GM12878 (cell line): ENCODE results near the gene PAK5. TPM values are rescaled to one million over a fixed set of nuclear protein-coding genes. Genes with fewer than 3 reads are reported as not detected.

Experiments used
- ATAC-seq: fragments of 200-7000 bp; cut with Tn5 transposase; 3 replicates; pipeline ENCODE4 v1.9.1; 2020; ENCODE audit warnings: mild to moderate bottlenecking, moderate library complexity
- BruUV-seq: library from RNA; stranded (reverse); fragments of 400-500 nt; replicated peaks from 2 replicates; lab custom pipeline; 2021; lab: Mats Ljungman, UMichigan
- CTCF ChIA-PET: fragments of 300-600 bp; sonication (Branson Sonifier 250); formaldehyde crosslinking; extraction: SDS; loops from one replicate; lab custom pipeline; 2021; ENCODE audit warnings: inconsistent platforms; lab: Yijun Ruan, JAX
- POLR2A ChIA-PET: fragments of 350-600 bp; formaldehyde crosslinking; extraction: SDS; loops from one replicate; lab custom pipeline; 2021; ENCODE audit warnings: inconsistent platforms; lab: Charles Lee
- RAD21 ChIA-PET: fragments of 300-600 bp; sonication (Branson Sonifier 250); formaldehyde crosslinking; loops from one replicate; lab custom pipeline; 2023; ENCODE audit warnings: antibody characterized with exemption; ENCODE audit not compliant: unreplicated experiment; lab: Charles Lee
- SMC1A ChIA-PET: fragments of 300-600 bp; sonication (Branson Sonifier 250); formaldehyde crosslinking; loops from one replicate; lab custom pipeline; 2023; ENCODE audit not compliant: unreplicated experiment, uncharacterized antibody; lab: Charles Lee
- DNase-seq: peaks from one replicate; pipeline ENCODE4 v3.0.0-alpha.2; 2011; ENCODE audit warnings: low read depth, low spot score
- FAIRE-seq: peaks from 3 replicates; lab custom pipeline; 2011; peaks lifted over from hg19 to GRCh38; lab: Jason Lieb, UNC
- H2AFZ ChIP-seq: 2 replicates; pipeline ENCODE4 v1.6.0; 2011; ENCODE audit warnings: low read depth, low read length, control low read depth; ENCODE audit not compliant: control insufficient read depth
- H3K27ac ChIP-seq: 2 replicates; pipeline ENCODE4 v1.5.1; 2011; ENCODE audit warnings: control low read depth; ENCODE audit not compliant: control insufficient read depth, insufficient read depth
- H3K27me3 ChIP-seq, 2 experiments: replicated peaks in 1 of 2; 2 replicates each; pipeline versions ENCODE4 v1.6.0 to v1.6.1; 2011; ENCODE audit warnings: low read length in 1 of 2; ENCODE audit not compliant: control insufficient read depth in 2 of 2, insufficient read depth in 2 of 2
- H3K36me3 ChIP-seq, 2 experiments: 2 replicates each; pipeline ENCODE4 v1.5.1; 2011; ENCODE audit warnings: low read length in 1 of 2; ENCODE audit not compliant: control insufficient read depth in 2 of 2, insufficient read depth in 2 of 2
- H3K4me1 ChIP-seq: 2 replicates; pipeline ENCODE4 v1.6.1; 2011; ENCODE audit warnings: mild to moderate bottlenecking, low read length, moderate library complexity, mixed read lengths; ENCODE audit not compliant: control insufficient read depth, insufficient read depth
- H3K4me2 ChIP-seq: 2 replicates; pipeline ENCODE4 v1.6.0; 2011; ENCODE audit warnings: control low read depth; ENCODE audit not compliant: control insufficient read depth, insufficient read depth
- H3K4me3 ChIP-seq: fragments of 200-600 bp; sonication (generic); 2 replicates; pipeline ENCODE4 v1.5.1; 2016
- H3K79me2 ChIP-seq: 2 replicates; pipeline ENCODE4 v1.6.0; 2011; ENCODE audit warnings: low read length; ENCODE audit not compliant: control insufficient read depth, insufficient read depth
- H3K9ac ChIP-seq: 2 replicates; pipeline ENCODE4 v1.8.0; 2011; ENCODE audit warnings: low read length, control low read depth, mixed read lengths; ENCODE audit not compliant: control insufficient read depth, insufficient read depth
- H3K9me3 ChIP-seq: replicated peaks from 3 replicates; pipeline ENCODE4 v1.5.1; 2011; ENCODE audit warnings: mild to moderate bottlenecking, low read length; ENCODE audit not compliant: control insufficient read depth, insufficient read depth
- H4K20me1 ChIP-seq: 2 replicates; pipeline ENCODE4 v1.6.0; 2011; ENCODE audit not compliant: control insufficient read depth, insufficient read depth
- BHLHE40 ChIP-seq, 2 experiments: fragments of 450-650 bp in 1 of 2; IDR thresholded peaks; 2 replicates each; pipeline ENCODE4 v1.6.1; 2011 to 2017; ENCODE audit warnings: low read depth in 2 of 2, borderline replicate concordance in 1 of 2, improper control_type of control experiment in 1 of 2, low read length in 1 of 2, mild to moderate bottlenecking in 1 of 2
- BMI1 ChIP-seq: fragments of 450-650 bp; IDR thresholded peaks from 2 replicates; pipeline ENCODE4 v1.6.1; 2016; ENCODE audit warnings: mild to moderate bottlenecking, moderate library complexity, borderline replicate concordance
- CBFB ChIP-seq: IDR thresholded peaks from 2 replicates; pipeline ENCODE4 v1.6.1; 2016; ENCODE audit warnings: antibody characterized with exemption, low read depth
- IKZF2 ChIP-seq, 2 experiments: fragments of 450-650 bp; IDR thresholded peaks; 2 replicates each; pipeline ENCODE4 v1.6.1; 2017; ENCODE audit warnings: mild to moderate bottlenecking in 2 of 2, moderate library complexity in 2 of 2
- POU2F2 ChIP-seq: IDR thresholded peaks from 3 replicates; pipeline ENCODE4 v1.6.1; 2011; ENCODE audit warnings: low read depth, mild to moderate bottlenecking, low read length, borderline replicate concordance
- RUNX3 ChIP-seq: IDR thresholded peaks from 2 replicates; pipeline ENCODE4 v1.6.1; 2012; ENCODE audit warnings: low read length, inconsistent platforms
- TARDBP ChIP-seq: IDR thresholded peaks from 2 replicates; pipeline ENCODE4 v1.6.1; 2016; ENCODE audit warnings: borderline replicate concordance
- ZNF384 ChIP-seq: IDR thresholded peaks from 2 replicates; pipeline ENCODE4 v1.6.1; 2012; ENCODE audit warnings: low read depth, mild to moderate bottlenecking, low read length, improper control_type of control experiment, borderline replicate concordance
- WGBS: methylation state at CpG from one replicate; pipeline ENCODE4 v1.1.6; 2016; ENCODE audit warnings: low lambda C conversion rate; ENCODE audit not compliant: insufficient replicate concordance, insufficient coverage; ENCODE audit errors: missing lambda C conversion rate; 5-methylcytosine and 5-hydroxymethylcytosine counted together
- in situ Hi-C: fragments of 300-500 bp; cut with MboI; formaldehyde crosslinking; loops from 9 replicates; pipeline ENCODE4 v1.14.3; 2018; ENCODE audit warnings: mixed read lengths
- intact Hi-C: fragments of 100-400 bp; cut with micrococcal nuclease; formaldehyde crosslinking; loops from one replicate; pipeline ENCODE4 v1.14.2; 2022; ENCODE audit not compliant: unreplicated experiment
- polyA plus RNA-seq, 11 experiments: library from polyadenylated mRNA; depleted of rRNA in 4 of 11; unstranded in 6 of 11; stranded (reverse) in 5 of 11; fragments of >200 nt; fragmentation: Nextera tagmentation in 4 of 11; fragmentation: Illumina TruSeq in 1 of 11; extraction: Ambion mirVana in 4 of 11; extraction: Trizol in 1 of 11; gene quantifications; 1 replicate in 1 of 11; 2 replicates in 10 of 11; pipeline versions ENCODE4 v1.2.1 to v1.2.3, GENCODE V29; 2011 to 2016; ENCODE audit warnings: inconsistent platforms in 2 of 11, missing spikeins in 2 of 11, low read depth in 1 of 11
- total RNA-seq, 4 experiments: library from RNA; depleted of rRNA in 3 of 4; stranded (reverse); fragments of >200 nt in 3 of 4; fragmentation: Illumina TruSeq in 1 of 4; extraction: Trizol in 1 of 4; gene quantifications; 2 replicates each; pipeline versions ENCODE4 v1.2.1 to v1.2.3, GENCODE V29; 2013 to 2021
- TF ChIP-seq, protein P1 (sequence below), 3 experiments: IDR thresholded peaks in 2 of 3; conservative IDR thresholded peaks in 1 of 3; 2 replicates each; pipeline ENCODE4 v1.5.1; 2011; ENCODE audit warnings: low read depth in 3 of 3, low read length in 3 of 3, mild to moderate bottlenecking in 3 of 3, control low read depth in 2 of 3, moderate library complexity in 2 of 3, inconsistent platforms in 1 of 3, mixed read lengths in 1 of 3; ENCODE audit not compliant: control insufficient read depth in 2 of 3, insufficient read depth in 1 of 3; ENCODE audit errors: extremely low read depth in 1 of 3
- TF ChIP-seq, protein P2 (sequence below): IDR thresholded peaks from 2 replicates; pipeline ENCODE4 v1.6.1; 2012; ENCODE audit warnings: improper control_type of control experiment, low read depth, low read length; ENCODE audit not compliant: insufficient replicate concordance

The PAK5 gene
- total and polyA plus RNA-seq, 10 of the 15 experiments (the other 5 are each of a cell fraction or from before 2014, with no cell fraction given) = not detected

DNA sequence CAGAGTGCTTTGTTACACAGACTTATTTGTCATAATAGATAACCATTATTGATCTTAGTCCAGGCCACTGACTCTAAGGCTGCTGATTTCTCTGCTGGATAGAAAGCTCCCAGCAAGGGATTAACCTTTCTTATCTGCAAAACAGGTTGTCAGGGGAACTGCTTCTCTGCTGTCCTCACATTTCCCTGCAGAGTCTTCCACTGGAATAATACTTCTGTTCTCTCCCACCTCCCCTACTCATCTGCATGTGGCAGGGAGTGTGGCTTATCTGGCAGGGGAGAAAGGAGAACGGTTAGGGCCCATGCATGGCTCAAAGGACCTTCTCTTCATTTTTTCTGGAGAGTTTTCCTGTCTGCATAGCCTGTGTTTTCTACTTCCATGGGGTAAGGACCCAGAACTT is 238.3 kb downstream of the PAK5 start:
- WGBS = 0% methylated on average over 1 of the region's 1 CpG
- Histone ChIP-seq H3K4me2 (no peak overlapping the region), H3K27me3 (no peaks in the 10 kb centered on the region; a peak in 1 of 4 replicates), H4K20me1 (no peaks in the 10 kb centered on the region), H3K9ac (no peak overlapping the region), H3K36me3 (no peaks in the 10 kb centered on the region), H3K9me3 (no peaks in the 10 kb centered on the region; the same call in 2 of the 3 replicates), H3K79me2 (no peaks in the 10 kb centered on the region), H3K4me1 (peaks cover 6% of the 10 kb centered on the region; the same call in 1 of the 2 replicates), H2AFZ (no peak overlapping the region), H3K4me3 (no peak overlapping the region), H3K27ac (no peak overlapping the region)
- SMC1A ChIA-PET = interaction anchor here (1.1 kb wide), 1 partner anchor 192 kb away, joined by 3 read pairs; no protein-coding TSS in a partner anchor
- RAD21 ChIA-PET = no interaction called here
- TF ChIP-seq IKZF2 (IDR thresholded peaks at IDR 0.05) = no peak
- intact Hi-C loops = no loop called here
- no TSS peak for BruUV-seq
- DNase-seq (no peak), ATAC-seq (no peak), FAIRE-seq (no peak)
- POLR2A ChIA-PET = no interaction called here
- in situ Hi-C loops = no loop called here
- CTCF ChIA-PET = no interaction called here

DNA sequence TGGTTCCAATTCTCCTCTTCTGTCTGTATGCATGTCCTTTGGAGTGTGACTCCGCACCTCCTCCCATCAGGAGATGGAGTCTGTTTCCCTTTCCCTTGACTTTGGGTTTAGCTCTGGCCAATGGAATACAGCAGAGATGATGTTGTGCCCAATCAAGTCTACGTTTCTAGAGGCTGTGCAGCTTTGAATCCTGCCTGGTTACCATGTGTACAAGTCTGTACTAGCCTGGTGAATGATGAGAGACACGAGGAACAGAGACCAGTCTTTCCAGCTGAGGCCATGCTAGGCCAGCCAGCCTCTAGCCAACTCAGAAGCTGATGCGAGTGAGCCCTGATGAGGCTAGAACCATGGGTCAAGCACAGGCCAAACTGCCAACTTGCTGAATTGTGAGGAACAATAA is 241.3 kb downstream of the PAK5 start:
- BruUV-seq = no TSS peak
- ChIA-PET RAD21 (no interaction called here), POLR2A (no interaction called here), SMC1A (interaction anchor here (1.2 kb wide), 1 partner anchor 12 kb away, joined by 4 read pairs; no protein-coding TSS in a partner anchor), CTCF (interaction anchor here (1.6 kb wide), 1 partner anchor 11 kb away, joined by 3 read pairs; no protein-coding TSS in a partner anchor)
- Histone ChIP-seq H3K9me3 (no peaks in the 10 kb centered on the region; the same call in 2 of the 3 replicates), H3K4me1 (no peaks in the 10 kb centered on the region), H3K36me3 (no peaks in the 10 kb centered on the region), H2AFZ (no peak overlapping the region), H3K27me3 (no peaks in the 10 kb centered on the region), H3K4me2 (no peak overlapping the region), H3K9ac (no peak overlapping the region), H3K79me2 (no peaks in the 10 kb centered on the region), H3K4me3 (no peak overlapping the region), H4K20me1 (no peaks in the 10 kb centered on the region), H3K27ac (no peak overlapping the region)
- no peak for FAIRE-seq
- no peak for DNase-seq
- intact Hi-C loops (no loop called here), in situ Hi-C loops (no loop called here)
- ATAC-seq = no peak
- 23% methylated on average over 4 of the region's 4 CpGs for WGBS
- TF ChIP-seq ZNF384 (no peak), CBFB (no peak), BHLHE40 (IDR thresholded peaks at IDR 0.05; ENCODE audit: borderline replicate concordance in 1 of 2, low read depth in 2 of 2, low read length in 1 of 2) (no peak), TARDBP (no peak), POU2F2 (no peak), RUNX3 (no peak), BMI1 (no peak)
- TF ChIP-seq, protein P1, sequence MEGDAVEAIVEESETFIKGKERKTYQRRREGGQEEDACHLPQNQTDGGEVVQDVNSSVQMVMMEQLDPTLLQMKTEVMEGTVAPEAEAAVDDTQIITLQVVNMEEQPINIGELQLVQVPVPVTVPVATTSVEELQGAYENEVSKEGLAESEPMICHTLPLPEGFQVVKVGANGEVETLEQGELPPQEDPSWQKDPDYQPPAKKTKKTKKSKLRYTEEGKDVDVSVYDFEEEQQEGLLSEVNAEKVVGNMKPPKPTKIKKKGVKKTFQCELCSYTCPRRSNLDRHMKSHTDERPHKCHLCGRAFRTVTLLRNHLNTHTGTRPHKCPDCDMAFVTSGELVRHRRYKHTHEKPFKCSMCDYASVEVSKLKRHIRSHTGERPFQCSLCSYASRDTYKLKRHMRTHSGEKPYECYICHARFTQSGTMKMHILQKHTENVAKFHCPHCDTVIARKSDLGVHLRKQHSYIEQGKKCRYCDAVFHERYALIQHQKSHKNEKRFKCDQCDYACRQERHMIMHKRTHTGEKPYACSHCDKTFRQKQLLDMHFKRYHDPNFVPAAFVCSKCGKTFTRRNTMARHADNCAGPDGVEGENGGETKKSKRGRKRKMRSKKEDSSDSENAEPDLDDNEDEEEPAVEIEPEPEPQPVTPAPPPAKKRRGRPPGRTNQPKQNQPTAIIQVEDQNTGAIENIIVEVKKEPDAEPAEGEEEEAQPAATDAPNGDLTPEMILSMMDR (IDR thresholded peaks at IDR 0.05 in 2 of 3, conservative IDR thresholded peaks at IDR 0.05 in 1 of 3; ENCODE audit: control insufficient read depth in 2 of 3, extremely low read depth in 1 of 3, insufficient read depth in 1 of 3, low read depth in 3 of 3, low read length in 3 of 3) = no peak
- TF ChIP-seq, protein P2, sequence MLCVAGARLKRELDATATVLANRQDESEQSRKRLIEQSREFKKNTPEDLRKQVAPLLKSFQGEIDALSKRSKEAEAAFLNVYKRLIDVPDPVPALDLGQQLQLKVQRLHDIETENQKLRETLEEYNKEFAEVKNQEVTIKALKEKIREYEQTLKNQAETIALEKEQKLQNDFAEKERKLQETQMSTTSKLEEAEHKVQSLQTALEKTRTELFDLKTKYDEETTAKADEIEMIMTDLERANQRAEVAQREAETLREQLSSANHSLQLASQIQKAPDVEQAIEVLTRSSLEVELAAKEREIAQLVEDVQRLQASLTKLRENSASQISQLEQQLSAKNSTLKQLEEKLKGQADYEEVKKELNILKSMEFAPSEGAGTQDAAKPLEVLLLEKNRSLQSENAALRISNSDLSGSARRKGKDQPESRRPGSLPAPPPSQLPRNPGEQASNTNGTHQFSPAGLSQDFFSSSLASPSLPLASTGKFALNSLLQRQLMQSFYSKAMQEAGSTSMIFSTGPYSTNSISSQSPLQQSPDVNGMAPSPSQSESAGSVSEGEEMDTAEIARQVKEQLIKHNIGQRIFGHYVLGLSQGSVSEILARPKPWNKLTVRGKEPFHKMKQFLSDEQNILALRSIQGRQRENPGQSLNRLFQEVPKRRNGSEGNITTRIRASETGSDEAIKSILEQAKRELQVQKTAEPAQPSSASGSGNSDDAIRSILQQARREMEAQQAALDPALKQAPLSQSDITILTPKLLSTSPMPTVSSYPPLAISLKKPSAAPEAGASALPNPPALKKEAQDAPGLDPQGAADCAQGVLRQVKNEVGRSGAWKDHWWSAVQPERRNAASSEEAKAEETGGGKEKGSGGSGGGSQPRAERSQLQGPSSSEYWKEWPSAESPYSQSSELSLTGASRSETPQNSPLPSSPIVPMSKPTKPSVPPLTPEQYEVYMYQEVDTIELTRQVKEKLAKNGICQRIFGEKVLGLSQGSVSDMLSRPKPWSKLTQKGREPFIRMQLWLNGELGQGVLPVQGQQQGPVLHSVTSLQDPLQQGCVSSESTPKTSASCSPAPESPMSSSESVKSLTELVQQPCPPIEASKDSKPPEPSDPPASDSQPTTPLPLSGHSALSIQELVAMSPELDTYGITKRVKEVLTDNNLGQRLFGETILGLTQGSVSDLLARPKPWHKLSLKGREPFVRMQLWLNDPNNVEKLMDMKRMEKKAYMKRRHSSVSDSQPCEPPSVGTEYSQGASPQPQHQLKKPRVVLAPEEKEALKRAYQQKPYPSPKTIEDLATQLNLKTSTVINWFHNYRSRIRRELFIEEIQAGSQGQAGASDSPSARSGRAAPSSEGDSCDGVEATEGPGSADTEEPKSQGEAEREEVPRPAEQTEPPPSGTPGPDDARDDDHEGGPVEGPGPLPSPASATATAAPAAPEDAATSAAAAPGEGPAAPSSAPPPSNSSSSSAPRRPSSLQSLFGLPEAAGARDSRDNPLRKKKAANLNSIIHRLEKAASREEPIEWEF = no peak
